HEK293 (cell line): ENCODE measurements around the gene SLC26A6.

Source experiments
- ZNF121 ChIP-seq: fragments of 450-650 bp; formaldehyde crosslinking; IDR thresholded peaks from 2 replicates; pipeline ENCODE4 v1.5.1; 2016; ENCODE audit warnings: missing biosample characterization, missing genetic modification characterization
- ZNF274 ChIP-seq, 2 experiments: fragments of 200-500 bp in 1 of 2; fragments of 450-650 bp in 1 of 2; sonication (Bioruptor generic) in 1 of 2; formaldehyde crosslinking in 1 of 2; IDR thresholded peaks; 2 replicates each; pipeline versions ENCODE4 v1.5.1 to v1.6.1; 2014 to 2016; ENCODE audit warnings: borderline replicate concordance in 1 of 2, inconsistent platforms in 1 of 2, low read length in 1 of 2, missing biosample characterization in 1 of 2, missing genetic modification characterization in 1 of 2
- ZNF48 ChIP-seq: fragments of 450-650 bp; formaldehyde crosslinking; IDR thresholded peaks from 2 replicates; pipeline ENCODE4 v1.5.1; 2016; ENCODE audit warnings: missing biosample characterization, missing genetic modification characterization
- ZNF501 ChIP-seq: fragments of 450-650 bp; formaldehyde crosslinking; IDR thresholded peaks from 2 replicates; pipeline ENCODE4 v1.5.1; 2016; ENCODE audit warnings: missing biosample characterization, missing genetic modification characterization
- ZNF510 ChIP-seq: fragments of 450-650 bp; formaldehyde crosslinking; IDR thresholded peaks from 2 replicates; pipeline ENCODE4 v1.5.1; 2018; ENCODE audit warnings: mild to moderate bottlenecking, missing genetic modification characterization, missing biosample characterization; ENCODE audit not compliant: insufficient replicate concordance
- ZNF830 ChIP-seq: fragments of 450-650 bp; IDR thresholded peaks from 2 replicates; pipeline ENCODE4 v1.5.0; 2018; ENCODE audit warnings: missing biosample characterization, missing genetic modification characterization, low read depth, mild to moderate bottlenecking, moderate library complexity
- TF ChIP-seq, protein P1 (sequence below): fragments of 450-650 bp; formaldehyde crosslinking; IDR thresholded peaks from 2 replicates; pipeline ENCODE4 v1.5.1; 2016; ENCODE audit warnings: missing biosample characterization, missing genetic modification characterization
- TF ChIP-seq, protein P2 (sequence below): fragments of 450-650 bp; formaldehyde crosslinking; IDR thresholded peaks from 2 replicates; pipeline ENCODE4 v1.5.1; 2016; ENCODE audit warnings: missing biosample characterization, missing genetic modification characterization

DNA sequence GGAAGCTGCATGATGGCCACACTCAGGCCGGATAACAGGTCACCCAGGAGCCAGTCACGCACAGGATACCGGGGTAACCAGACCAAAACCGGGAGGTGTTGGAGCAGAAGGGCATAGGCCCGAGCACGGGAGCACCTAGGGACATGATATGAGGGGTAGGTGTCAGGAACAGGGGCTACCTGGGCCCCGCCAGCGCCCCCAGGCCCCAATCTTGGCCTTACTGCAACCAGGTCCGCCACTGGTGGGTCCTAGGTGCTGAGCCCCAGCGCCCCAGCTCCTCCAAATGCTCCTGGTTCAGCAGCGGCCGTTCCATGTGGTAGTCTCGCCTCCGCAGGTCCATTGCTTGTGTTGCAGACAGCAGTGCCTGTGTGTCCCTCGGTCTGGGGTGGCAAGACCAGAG is 2.0 kb downstream of the SLC26A6 start:
- no peak for TF ChIP-seq ZNF510
- TF ChIP-seq ZNF501 (tag by site-specific recombination) = no peak
- TF ChIP-seq, protein P1, sequence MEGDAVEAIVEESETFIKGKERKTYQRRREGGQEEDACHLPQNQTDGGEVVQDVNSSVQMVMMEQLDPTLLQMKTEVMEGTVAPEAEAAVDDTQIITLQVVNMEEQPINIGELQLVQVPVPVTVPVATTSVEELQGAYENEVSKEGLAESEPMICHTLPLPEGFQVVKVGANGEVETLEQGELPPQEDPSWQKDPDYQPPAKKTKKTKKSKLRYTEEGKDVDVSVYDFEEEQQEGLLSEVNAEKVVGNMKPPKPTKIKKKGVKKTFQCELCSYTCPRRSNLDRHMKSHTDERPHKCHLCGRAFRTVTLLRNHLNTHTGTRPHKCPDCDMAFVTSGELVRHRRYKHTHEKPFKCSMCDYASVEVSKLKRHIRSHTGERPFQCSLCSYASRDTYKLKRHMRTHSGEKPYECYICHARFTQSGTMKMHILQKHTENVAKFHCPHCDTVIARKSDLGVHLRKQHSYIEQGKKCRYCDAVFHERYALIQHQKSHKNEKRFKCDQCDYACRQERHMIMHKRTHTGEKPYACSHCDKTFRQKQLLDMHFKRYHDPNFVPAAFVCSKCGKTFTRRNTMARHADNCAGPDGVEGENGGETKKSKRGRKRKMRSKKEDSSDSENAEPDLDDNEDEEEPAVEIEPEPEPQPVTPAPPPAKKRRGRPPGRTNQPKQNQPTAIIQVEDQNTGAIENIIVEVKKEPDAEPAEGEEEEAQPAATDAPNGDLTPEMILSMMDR = no peak
- TF ChIP-seq, protein P2, sequence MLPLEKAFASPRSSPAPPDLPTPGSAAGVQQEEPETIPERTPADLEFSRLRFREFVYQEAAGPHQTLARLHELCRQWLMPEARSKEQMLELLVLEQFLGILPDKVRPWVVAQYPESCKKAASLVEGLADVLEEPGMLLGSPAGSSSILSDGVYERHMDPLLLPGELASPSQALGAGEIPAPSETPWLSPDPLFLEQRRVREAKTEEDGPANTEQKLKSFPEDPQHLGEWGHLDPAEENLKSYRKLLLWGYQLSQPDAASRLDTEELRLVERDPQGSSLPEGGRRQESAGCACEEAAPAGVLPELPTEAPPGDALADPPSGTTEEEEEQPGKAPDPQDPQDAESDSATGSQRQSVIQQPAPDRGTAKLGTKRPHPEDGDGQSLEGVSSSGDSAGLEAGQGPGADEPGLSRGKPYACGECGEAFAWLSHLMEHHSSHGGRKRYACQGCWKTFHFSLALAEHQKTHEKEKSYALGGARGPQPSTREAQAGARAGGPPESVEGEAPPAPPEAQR (tag by site-specific recombination) = no peak
- no peak for TF ChIP-seq ZNF48 (tag by site-specific recombination)
- no peak for TF ChIP-seq ZNF274 (IDR thresholded peaks at IDR 0.05; ENCODE audit: low read length)
- TF ChIP-seq ZNF274 (tag by site-specific recombination; IDR thresholded peaks at IDR 0.05; ENCODE audit: borderline replicate concordance) = no peak
- no peak for TF ChIP-seq ZNF121 (tag by site-specific recombination)
- no peak for TF ChIP-seq ZNF830 (tag by site-specific recombination)
